Vagina (tissue), 2 donors: Measurements from ENCODE around the gene SECISBP2L. TPM values are rescaled to one million over a fixed set of nuclear protein-coding genes. Genes with fewer than 3 reads are reported as not detected.

Experiments
- DNase-seq, 2 donors: peaks; one replicate each; pipeline ENCODE4 v3.0.0-alpha.2; 2017; ENCODE audit errors: extremely low spot score in 2 of 2
- H3K27ac ChIP-seq: fragments of 200-600 bp; sonication (generic); one replicate; pipeline ENCODE4 v1.5.1; 2019
- H3K27me3 ChIP-seq: fragments of 200-600 bp; sonication (generic); one replicate; pipeline ENCODE4 v1.5.1; 2019
- H3K36me3 ChIP-seq, 2 donors: fragments of 200-600 bp; sonication (generic); one replicate each; pipeline ENCODE4 v1.5.1; 2017 to 2019
- H3K4me1 ChIP-seq: fragments of 200-600 bp; sonication (generic); one replicate; pipeline ENCODE4 v1.5.1; 2019
- H3K4me3 ChIP-seq, 2 donors: fragments of 200-600 bp; sonication (generic); 1 replicate in 1 of 2; 2 replicates in 1 of 2; pipeline ENCODE4 v1.5.1; 2016 to 2019
- H3K9me3 ChIP-seq: fragments of 200-600 bp; sonication (generic); one replicate; pipeline ENCODE4 v1.5.1; 2019
- POLR2A ChIP-seq, 2 donors: fragments of 450-650 bp; IDR thresholded peaks; one replicate each; pipeline ENCODE4 v1.6.1; 2017; ENCODE audit warnings: antibody characterized with exemption in 2 of 2, mild to moderate bottlenecking in 2 of 2, moderate library complexity in 2 of 2
- POLR2AphosphoS5 ChIP-seq, 2 donors: sonication (generic); formaldehyde crosslinking; IDR thresholded peaks; one replicate each; pipeline ENCODE4 v1.9.0; 2017; ENCODE audit warnings: antibody characterized with exemption in 2 of 2, mild to moderate bottlenecking in 2 of 2, low read depth in 1 of 2; ENCODE audit not compliant: insufficient read depth in 1 of 2
- intact Hi-C: fragments of 100-400 bp; cut with DNase I; formaldehyde crosslinking; loops from one replicate; pipeline ENCODE4 v1.15.1; 2023
- total RNA-seq: library from RNA; depleted of rRNA; stranded (reverse); fragments of >200 nt; gene quantifications from one replicate; pipeline ENCODE4 v1.2.3, GENCODE V29; 2016
- TF ChIP-seq, protein P1 (sequence below), 3 experiments: fragments of 450-650 bp in 2 of 3; fragments of 200-600 bp in 1 of 3; sonication (generic) in 1 of 3; IDR thresholded peaks; one replicate each; pipeline ENCODE4 v1.5.1; 2017 to 2019; ENCODE audit warnings: antibody characterized with exemption in 3 of 3, mild to moderate bottlenecking in 2 of 3, moderate library complexity in 2 of 3

The SECISBP2L gene
- total RNA-seq, 1 donor from 2014 or later, result 24.3 TPM

DNA sequence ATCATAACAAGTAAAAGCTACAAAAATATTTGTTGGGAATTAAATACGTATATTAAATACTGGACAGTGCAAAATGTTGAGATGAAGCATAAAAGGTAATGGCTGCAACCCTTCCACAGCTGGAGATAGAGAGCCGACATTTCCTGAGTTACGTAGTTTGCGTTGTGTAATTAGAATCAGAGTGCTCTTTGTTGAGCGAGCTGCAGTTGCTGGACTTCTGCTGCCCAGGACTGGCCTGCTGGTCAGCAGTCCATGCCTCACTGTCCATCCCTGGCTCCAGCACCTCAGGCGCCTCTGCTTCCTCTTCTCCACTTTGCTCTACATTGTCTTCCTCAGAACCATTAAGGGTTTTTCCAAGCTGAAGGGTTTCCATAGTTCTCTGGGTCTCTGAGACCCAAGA is 54.1 kb downstream of the SECISBP2L start:
- TF ChIP-seq POLR2AphosphoS5 (IDR thresholded peaks at IDR 0.05; ENCODE audit: insufficient read depth in 1 of 2, low read depth in 1 of 2), result no peak
- no peak for TF ChIP-seq POLR2A (IDR thresholded peaks at IDR 0.05)
- TF ChIP-seq, protein P1, sequence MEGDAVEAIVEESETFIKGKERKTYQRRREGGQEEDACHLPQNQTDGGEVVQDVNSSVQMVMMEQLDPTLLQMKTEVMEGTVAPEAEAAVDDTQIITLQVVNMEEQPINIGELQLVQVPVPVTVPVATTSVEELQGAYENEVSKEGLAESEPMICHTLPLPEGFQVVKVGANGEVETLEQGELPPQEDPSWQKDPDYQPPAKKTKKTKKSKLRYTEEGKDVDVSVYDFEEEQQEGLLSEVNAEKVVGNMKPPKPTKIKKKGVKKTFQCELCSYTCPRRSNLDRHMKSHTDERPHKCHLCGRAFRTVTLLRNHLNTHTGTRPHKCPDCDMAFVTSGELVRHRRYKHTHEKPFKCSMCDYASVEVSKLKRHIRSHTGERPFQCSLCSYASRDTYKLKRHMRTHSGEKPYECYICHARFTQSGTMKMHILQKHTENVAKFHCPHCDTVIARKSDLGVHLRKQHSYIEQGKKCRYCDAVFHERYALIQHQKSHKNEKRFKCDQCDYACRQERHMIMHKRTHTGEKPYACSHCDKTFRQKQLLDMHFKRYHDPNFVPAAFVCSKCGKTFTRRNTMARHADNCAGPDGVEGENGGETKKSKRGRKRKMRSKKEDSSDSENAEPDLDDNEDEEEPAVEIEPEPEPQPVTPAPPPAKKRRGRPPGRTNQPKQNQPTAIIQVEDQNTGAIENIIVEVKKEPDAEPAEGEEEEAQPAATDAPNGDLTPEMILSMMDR (IDR thresholded peaks at IDR 0.05), result no peak
- H3K27me3 ChIP-seq, result no peaks in the 10 kb centered on the region
- no peak overlapping the region for H3K27ac ChIP-seq
- peaks cover 0 to 40% of the 10 kb centered on the region in 2 donors for H3K36me3 ChIP-seq
- intact Hi-C loops, result no loop called here
- no peak for DNase-seq
- H3K4me1 ChIP-seq, result no peaks in the 10 kb centered on the region
- H3K4me3 ChIP-seq, result no peak overlapping the region
- H3K9me3 ChIP-seq, result no peaks in the 10 kb centered on the region

DNA sequence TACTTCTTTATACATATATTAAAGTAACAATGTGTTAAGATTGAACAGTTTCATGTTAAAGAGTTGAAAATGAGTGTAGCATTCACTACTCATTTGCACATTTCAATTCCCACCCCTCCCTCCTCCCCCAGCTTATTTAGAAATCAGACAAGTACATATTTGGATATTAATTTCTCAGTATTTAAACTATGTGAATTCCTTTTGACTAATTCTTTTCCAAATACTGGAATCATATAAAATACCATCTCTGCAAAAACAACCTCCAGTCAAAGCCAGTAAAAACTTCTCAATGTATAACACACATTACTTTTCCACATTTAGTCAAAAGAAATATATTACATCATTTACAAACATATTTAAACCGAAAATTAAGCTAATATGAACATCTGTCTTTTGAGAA is 57.1 kb downstream of the SECISBP2L start:
- DNase-seq, result no peak
- intact Hi-C loops, result no loop called here
- Histone ChIP-seq H3K27me3 (no peaks in the 10 kb centered on the region), H3K4me1 (peaks cover 11% of the 10 kb centered on the region), H3K36me3 (peaks cover 0 to 24% of the 10 kb centered on the region in 2 donors), H3K4me3 (no peak overlapping the region), H3K27ac (no peak overlapping the region), H3K9me3 (no peaks in the 10 kb centered on the region)
- TF ChIP-seq, protein P1 (IDR thresholded peaks at IDR 0.05), result no peak
- TF ChIP-seq POLR2AphosphoS5 (IDR thresholded peaks at IDR 0.05; ENCODE audit: insufficient read depth in 1 of 2, low read depth in 1 of 2) (no peak), POLR2A (IDR thresholded peaks at IDR 0.05) (no peak)

DNA sequence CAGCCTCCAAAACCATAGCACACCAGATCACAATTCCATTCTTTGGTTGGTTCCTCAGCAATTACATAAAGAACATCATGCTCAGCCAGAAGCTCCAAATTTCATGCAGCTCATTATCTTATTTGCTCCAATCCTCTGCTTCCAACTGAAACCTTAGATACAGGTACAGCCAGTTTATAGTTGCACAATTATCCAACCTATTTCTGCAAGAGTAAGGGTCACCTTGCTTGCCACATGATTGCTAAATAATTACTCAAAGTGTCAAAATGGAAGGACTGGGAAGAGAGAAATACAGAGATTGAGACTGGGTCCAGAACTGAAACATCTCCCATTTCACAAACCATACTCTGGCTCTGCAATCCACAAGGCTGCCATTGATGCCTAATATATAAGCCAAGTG is 59.1 kb downstream of the SECISBP2L start:
- intact Hi-C loops, result no loop called here
- Histone ChIP-seq H3K27ac (no peak overlapping the region), H3K27me3 (no peaks in the 10 kb centered on the region), H3K4me3 (no peak overlapping the region), H3K4me1 (peaks cover 11% of the 10 kb centered on the region), H3K9me3 (no peaks in the 10 kb centered on the region), H3K36me3 (peaks cover 0 to 12% of the 10 kb centered on the region in 2 donors)
- no peak for TF ChIP-seq POLR2A (IDR thresholded peaks at IDR 0.05)
- TF ChIP-seq, protein P1 (IDR thresholded peaks at IDR 0.05), result no peak
- TF ChIP-seq POLR2AphosphoS5 (IDR thresholded peaks at IDR 0.05; ENCODE audit: insufficient read depth in 1 of 2, low read depth in 1 of 2), result no peak
- no peak for DNase-seq

DNA sequence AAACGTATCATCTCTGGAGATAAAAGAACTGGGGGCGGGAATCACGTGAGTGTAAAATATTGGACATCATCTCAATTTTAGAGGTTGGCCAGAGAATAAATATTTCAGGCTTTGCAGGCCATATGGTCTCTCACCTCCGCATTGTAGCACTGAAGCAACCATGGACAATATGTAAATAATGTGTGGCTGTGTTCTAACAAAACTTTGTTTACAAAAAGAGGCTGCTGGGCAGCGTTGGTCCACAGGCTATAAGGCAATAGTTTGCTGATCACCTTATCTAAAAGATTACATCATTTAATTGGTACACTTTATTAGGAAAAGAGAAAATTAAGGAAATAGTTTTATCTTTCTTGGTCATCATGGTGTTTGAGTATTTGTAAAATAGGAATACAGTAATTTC is 60.0 kb downstream of the SECISBP2L start:
- H3K27me3 ChIP-seq, result no peaks in the 10 kb centered on the region
- intact Hi-C loops, result no loop called here
- no peak for DNase-seq
- H3K9me3 ChIP-seq, result no peaks in the 10 kb centered on the region
- H3K4me1 ChIP-seq, result peaks cover 11% of the 10 kb centered on the region
- peaks cover 0 to 3% of the 10 kb centered on the region in 2 donors for H3K36me3 ChIP-seq
- no peak overlapping the region for H3K4me3 ChIP-seq
- TF ChIP-seq POLR2A (IDR thresholded peaks at IDR 0.05), result no peak
- TF ChIP-seq, protein P1 (IDR thresholded peaks at IDR 0.05), result no peak
- no peak for TF ChIP-seq POLR2AphosphoS5 (IDR thresholded peaks at IDR 0.05; ENCODE audit: insufficient read depth in 1 of 2, low read depth in 1 of 2)
- no peak overlapping the region for H3K27ac ChIP-seq

DNA sequence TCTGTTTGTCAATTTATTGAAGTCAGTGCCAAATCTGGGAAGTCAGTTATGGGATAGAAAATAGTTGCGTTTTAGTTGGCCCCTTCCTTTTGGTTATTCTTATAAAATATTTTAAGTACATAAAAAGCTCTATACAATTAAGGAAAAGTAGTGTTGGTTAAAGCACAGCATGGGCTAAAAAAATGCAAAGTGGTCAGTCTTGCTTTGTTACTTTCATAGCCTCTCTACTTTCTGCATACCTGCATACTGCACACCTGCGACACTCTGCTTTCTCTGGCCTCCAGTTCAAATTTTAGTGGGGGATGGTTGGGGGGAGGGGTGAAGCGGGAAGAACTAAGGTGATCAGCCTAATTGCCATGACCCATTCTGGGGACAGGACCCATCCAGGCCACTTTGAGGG is 60.7 kb downstream of the SECISBP2L start:
- Histone ChIP-seq H3K4me1 (peaks cover 11% of the 10 kb centered on the region), H3K36me3 (no peaks in the 10 kb centered on the region), H3K9me3 (no peaks in the 10 kb centered on the region), H3K27ac (no peak overlapping the region), H3K4me3 (no peak overlapping the region), H3K27me3 (no peaks in the 10 kb centered on the region)
- TF ChIP-seq POLR2A (IDR thresholded peaks at IDR 0.05), result no peak
- TF ChIP-seq POLR2AphosphoS5 (IDR thresholded peaks at IDR 0.05; ENCODE audit: insufficient read depth in 1 of 2, low read depth in 1 of 2), result no peak
- TF ChIP-seq, protein P1 (IDR thresholded peaks at IDR 0.05), result no peak
- no peak for DNase-seq
- intact Hi-C loops, result no loop called here
